Measurements from ENCODE around the gene KRT33A.
"Not testable (repeated sequence)": the region's sequence is repeated elsewhere in the genome, so short reads cannot be mapped to it uniquely, and the experiment has no call there.

Gene KRT33A

DNA sequence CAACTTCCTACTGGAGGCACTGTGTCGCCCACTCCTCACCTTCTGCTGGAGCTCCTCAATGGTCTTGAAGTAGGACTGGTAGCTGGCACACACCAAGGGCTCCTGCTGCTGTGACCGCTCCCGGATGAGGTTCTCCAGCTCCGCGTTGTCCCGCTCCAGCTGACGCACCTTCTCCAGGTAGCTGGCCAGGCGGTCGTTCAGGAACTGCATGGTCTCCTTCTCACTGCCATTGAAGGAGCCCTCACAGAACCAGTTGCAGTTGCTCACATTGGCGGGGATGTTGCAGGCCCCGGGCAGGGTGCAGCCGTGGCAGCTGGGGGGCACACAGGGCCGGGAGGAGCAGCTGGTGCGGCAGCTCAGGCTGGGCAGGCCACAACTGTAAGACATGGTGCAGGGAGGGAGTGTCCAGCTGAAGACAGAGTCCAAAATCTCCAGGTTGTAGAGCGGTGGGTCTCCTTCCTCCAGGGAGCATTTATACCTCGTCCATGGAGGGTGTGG, at the start of gene KRT33A:
KRT33A (minus strand) TSS at position 448 of the 498 bp plus-strand sequence; CDS start at position 387, 61 bp downstream.
- DNase-seq: not testable (repeated sequence)

DNA sequence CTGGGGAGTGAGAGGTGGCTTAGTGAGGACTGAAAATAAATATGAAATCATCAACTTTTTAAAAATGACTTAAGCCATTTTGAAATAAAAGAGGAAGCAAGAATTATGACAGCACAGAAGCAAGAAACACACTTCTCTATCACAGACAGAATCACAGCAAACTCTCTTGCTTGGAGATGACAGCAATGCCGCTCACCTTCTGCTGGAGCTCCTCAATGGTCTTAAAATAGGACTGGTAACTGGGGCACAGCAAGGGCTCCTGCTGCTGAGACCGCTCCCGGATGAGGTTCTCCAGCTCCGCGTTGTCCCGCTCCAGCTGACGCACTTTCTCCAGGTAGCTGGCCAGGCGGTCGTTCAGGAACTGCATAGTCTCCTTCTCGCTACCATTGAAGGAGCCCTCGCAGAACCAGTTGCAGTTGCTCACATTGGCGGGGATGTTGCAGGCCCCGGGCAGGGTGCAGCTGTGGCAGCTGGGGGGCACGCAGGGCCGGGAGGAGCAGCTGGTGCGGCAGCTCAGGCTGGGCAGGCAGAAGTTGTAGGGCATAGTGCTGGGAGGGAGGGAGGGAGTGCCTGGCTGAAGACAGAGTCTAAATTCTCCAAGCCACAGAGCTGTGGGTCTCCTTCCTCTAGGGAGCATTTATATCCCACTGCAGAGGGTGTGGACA, 46.5 kb upstream of the KRT33A start, which contains the start of gene KRT31:
KRT31 (minus strand) TSS at position 613 of the 665 bp plus-strand sequence; CDS start at position 544, 69 bp downstream.
- DNase-seq: no peak

DNA sequence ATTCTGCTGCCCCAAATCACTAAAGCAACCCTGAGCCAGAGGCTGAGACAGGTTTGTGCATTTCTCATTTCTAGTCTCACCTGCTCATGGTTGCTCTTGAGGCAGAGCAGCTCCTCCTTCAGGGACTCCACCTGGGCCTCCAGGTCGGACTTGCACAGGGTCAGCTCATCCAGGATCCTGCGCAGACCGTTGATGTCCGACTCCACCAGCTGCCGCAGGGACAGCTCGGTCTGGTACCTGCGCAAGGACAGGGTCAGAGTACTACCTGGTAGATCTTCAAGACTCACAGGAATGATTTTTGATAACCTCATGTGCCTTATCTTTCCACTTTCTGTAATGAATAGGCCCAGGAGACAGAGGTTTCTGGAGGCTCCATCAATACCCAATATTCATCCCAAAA, 45.7 kb upstream of the KRT33A start:
- DNase-seq: no peak

DNA sequence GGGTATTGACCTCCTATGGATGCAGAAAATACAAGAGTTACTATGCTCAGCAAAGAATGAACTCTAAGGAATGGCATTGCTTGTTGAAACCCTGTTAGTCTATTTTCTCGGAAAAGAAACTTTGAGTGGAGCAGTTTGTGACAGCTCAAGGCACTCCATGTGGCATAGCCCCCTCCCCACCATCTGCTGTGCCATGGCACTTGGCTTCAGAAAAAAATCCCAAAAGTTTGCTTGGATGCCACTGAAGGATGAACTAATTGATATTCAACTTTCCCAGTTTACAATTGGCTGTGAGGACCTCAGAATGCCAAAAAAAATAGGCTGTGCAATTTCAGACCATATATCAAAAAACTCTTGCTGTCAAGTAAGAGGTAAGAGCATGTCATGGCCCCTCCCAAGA, 45.0 kb upstream of the KRT33A start:
- no peak for DNase-seq

DNA sequence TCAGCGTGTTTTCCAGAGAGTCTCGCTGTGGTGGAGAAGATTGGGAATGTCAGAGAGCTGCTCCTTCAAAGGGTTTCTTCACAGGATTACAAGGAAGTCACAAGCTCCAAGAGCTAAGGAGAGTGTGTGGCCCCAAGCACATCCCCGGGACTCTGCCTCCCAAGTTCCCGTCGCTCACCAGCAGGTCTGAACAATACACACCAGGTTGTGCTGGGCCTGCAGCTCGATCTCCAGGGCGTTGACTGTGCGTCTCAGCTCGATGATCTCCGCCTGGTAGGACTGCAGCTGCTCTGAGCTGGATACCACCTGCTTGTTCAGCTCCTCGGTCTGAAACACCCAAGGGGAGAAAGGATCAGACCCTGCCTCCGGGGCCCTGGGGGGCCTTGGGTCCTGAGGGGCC, 44.4 kb upstream of the KRT33A start:
- DNase-seq: not testable (repeated sequence)

DNA sequence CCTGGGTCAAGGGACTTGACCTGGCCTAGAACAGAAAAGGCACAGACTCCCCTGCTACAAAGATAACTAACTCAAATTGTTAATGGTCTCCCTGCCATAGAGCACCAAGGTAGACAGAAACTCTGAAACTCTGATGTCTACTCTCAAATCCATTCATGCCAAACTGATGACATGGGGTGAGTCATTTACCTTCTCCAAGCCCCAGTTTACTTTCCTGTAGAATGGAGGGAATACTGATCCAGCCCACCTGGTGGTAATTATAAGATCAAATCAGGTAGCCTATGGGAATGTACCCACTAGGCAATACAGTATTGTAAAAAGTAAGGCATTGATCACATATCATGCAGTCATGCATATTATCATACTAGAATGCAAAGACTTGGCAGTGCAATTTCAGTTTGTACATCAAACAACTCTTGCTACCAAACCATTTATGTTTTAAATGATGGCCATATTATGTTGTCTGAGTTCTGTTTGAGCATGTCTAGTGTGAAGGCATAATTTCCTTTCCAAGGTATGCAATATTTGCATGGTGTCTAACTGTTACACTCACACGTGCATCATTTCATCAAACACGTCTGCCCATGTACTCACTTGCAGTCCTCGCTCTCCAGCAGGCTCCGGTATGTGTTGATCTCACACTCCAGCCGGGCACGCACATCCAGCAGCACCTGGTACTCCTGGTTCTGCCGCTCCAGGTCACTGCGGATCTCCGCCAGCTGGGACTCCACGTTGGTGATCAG, 43.8 kb upstream of the KRT33A start:
- DNase-seq: no peak

DNA sequence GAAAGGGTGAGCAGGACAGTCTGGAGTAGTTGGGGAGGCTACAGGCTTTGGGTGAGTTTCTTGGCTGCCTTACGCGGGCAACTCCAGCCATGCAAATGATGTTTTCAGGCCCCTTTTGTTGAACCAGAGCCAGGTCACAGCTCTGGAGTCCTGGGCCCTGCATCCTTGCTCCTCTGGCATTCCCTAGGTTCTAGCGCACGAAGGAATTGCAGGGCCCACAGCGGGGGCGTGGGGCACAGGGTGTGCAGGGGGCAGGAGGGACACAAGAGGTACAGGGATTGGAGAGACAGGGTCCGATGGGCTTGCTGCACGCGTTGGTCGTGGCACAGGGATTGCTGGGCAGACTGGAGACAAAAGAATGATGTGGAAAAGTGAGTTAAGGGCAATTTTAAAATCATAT, 43.2 kb upstream of the KRT33A start:
- no peak for DNase-seq

DNA sequence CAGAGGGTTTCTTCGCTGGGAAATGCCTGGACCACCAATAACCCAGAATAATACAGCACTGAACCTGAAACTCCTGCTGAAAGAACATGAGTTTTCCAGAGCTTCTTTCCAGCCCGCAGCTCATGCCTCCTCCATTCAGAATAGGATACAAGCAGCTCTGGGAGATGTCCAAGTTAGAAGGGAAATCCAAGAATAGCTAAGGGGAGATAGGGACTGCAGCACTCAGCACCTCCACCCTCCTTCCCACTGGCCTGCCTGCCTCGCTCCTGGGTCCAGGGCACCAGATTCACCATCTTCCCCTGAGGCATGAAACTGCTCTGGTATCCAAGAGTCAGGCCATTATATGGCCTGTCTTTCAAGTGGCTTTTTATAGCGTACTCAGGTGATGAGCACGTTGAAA, 42.7 kb upstream of the KRT33A start:
- no peak for DNase-seq

DNA sequence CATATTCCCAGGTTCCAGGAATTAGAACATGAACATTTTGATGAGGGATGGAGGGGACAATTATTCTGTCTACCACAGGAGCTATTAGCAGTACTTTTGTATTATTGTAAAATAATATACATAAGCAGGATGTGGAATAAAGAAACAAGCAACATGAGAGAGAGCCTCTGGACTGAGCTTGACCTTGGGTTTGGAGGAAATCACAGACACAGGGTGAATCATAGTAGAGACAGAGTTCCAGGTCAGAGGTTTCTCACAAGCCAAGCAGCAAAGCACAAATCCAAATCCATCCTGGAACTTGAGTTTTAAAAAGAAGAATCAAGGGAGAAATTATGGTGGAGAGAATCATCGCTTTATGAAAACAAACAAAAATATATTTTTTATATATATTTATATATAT, 41.6 kb upstream of the KRT33A start:
- no peak for DNase-seq

DNA sequence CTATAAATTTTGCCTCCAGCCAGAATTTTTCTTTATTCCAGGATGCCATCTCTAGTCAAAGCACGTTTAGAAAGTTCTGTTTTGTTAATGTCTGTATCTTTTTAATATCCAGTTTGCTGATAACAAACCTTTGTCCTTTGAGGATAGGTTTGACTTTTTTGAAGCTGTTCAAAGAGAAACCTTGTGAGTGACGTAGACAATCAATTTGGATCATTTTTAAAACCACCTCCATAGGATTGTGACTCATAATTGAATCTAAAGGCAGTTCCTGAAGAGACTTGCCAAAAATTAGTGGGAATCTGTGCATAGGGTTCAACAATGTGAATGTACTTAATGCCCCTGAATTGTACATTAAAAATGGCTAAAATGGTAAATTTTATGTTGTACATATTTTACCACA, 40.9 kb upstream of the KRT33A start:
- DNase-seq: no peak

DNA sequence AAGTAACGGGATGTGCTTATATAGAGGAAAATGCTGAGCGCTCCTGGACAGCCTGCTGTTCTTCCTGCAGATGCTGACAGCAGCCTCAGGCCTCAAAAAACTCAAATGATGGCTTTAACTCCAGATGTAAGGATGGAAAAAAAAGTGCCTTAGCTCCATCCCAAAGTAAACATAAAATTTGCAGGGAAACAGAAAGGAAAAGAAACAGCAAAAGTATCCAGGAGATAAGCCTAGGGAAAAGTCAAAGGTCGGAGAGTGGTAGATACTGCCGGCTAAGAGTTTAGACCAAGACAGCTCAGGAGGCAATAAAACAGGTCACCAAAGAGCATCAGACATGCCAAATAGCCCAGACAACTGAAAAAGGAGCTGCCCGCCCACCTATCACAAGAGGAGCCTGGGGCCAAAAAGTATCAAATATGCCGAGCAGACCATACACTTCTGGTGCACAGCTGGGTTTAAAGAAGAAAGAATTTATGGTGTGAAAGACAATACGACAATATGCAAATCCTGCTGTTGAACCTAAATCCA, 39.8 kb upstream of the KRT33A start:
- DNase-seq: no peak

DNA sequence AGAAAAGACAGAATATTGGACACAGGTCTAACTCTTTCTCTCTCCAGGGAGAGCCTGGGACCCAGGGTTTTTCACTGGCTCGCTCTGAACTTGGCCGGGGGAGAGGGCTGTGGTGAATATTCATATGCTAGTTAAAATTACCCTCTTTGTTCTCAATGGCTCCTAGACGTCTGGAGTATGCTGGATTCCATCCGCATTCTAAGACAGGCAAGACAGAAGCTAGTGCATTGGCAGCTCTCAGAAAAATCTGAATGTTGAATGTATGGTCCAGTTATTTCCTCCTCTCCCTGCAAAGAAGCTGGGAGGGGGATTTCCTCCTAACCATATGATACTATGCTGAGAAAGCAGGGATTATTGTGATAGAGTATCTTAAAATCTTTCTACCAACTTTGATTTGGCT, 37.0 kb upstream of the KRT33A start:
- no peak for DNase-seq

DNA sequence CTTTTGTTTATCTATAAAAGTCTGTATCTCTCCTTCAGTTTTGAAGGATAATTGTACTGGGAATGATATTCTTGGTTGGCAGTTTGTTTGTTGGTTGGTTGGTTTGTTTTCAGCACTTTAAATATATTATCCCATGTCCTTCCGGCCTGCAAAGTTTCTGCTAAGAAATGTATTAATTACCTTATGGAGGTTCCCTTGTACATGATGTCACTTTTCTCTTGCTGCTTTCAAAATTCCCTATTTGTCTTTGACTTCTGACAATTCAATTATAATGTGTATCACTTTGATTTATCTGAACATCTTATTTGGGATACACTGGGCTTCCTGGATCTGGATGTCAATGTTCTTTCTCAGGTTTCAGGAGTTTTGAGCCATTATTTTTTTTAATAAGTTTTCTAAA, 35.6 kb upstream of the KRT33A start:
- DNase-seq: no peak

DNA sequence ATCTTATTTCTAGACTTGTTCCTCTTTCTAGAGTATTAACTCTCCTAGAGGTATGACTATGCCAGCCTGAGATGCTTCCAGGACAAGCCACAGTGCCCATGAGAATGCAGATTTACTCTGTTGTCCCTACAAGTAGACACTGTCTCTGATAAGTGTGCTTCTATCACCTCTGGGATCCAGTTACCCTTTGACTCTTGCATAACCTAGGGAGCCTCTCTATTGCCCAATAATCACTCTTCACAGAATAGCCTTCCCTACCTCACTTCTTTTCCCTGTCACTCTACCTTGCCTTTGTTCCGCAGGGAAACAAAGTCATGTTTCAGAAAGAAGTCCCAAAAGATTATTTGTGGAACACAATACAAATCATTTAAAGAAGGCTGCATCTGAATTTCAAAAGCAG, 33.1 kb upstream of the KRT33A start:
- no peak for DNase-seq

DNA sequence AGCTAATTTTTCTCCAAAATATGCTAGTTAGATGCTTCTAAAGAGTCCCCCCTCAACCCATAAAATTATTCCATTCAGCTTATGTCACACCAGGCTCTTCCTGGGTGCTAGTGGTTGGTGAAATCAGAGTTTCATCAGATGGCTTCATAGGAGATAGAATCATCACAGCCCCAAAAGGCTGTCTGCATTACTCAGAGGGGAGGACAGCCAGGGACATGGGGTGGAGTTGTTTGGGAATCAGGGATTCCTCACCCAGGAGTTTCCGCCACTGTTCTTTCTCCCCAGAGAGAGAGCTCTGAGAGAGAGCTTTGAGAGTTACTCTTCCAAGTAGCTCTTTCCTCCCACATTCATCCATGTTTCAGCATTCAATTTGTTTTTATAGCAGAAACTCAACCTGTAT, 31.8 kb upstream of the KRT33A start:
- DNase-seq: no peak

DNA sequence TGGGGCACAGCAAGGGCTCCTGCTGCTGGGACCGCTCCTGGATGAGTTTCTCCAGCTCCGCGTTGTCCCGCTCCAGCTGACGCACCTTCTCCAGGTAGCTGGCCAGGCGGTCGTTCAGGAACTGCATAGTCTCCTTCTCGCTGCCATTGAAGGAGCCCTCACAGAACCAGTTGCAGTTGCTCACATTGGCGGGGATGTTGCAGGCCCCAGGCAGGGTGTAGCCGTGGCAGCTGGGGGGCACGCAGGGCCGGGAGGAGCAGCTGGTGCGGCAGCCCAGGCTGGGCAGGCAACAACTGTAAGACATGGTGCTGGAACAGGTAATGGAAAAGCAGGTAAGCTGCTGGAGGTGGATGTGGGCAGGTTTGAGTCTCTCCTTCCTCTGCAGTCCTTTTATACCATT, 31.3 kb upstream of the KRT33A start, which contains the start of gene KRT34:
KRT34 (minus strand) TSS at position 364 of the 400 bp plus-strand sequence; CDS start at position 304, 60 bp downstream.
- DNase-seq: not testable (repeated sequence)

DNA sequence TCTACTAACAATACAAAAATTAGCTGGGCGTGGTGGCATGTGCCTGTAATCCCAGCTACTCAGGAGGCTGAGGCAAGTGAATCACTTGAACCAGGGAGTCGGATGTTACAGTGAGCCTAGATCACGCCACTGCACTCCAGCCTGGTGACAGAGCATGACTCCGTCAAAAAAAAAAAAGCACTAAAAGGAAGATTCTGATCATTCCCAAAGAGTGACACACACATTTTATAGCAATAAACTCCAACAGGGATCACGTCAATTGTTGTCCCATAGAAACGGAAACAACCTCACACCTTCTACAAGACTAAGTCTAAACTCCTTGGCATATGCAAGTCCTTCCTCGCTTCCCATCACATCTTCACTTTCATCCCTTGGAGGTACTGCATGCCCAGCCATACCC, 29.5 kb upstream of the KRT33A start:
- DNase-seq: not testable (repeated sequence)

DNA sequence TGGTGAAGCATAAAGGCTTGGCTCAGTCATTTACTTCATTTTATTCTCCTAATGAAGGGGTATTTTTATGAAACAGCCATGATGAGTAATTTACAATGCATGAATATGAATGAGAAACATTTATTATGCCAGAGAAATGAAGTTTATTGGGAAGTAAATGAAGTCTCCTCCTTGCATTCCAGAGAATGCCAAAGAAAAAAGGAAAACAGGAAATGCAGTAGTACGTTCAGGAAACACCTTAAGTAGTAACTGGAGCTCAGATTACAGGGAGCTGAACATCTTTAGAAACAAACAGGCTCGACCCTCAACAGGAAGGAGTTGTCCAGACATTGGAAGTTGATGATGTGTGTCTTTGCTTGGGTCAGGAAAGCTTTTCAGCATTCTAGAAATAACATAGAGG, 26.9 kb upstream of the KRT33A start:
- DNase-seq: no peak

DNA sequence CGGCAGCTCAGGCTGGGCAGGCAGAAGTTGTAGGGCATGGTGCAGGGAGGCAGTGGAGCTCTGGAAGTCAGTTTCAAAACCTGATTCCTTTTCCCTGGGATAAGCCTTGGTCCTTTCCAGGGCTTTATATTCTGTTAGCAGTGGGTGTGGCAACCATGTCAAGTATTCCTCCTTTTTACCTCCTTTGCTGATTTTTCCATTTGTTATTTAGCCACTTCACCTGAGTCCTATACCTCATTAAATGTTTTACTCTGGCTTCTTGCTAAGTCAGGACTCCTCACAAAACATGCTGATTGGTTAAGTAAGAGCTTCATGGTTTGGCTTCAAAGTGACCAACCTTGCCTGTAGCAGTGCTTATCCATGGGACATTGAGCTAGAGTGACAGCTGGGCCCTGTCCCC, 19.1 kb upstream of the KRT33A start, which contains the start of gene KRT33B:
KRT33B (minus strand) TSS at position 101 of the 400 bp plus-strand sequence; CDS start at position 38, 63 bp downstream.
- no peak for DNase-seq

DNA sequence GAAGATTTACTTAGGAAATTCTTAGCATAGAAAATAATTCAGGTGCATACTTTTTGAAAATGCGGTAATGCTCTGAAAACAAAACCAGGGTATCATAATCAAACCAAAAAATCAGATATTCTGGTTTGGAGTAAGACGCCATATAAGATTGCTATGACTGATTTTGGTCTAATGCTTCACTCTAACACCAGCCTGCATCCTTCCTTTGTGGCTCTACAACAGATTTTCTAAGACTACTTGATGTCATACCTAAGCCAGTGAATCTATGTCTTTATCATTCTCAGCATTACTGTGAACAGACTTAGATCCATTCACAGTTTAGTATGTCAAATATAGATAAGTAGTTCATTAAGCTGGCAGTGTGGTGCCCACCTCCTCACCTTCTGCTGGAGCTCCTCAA, 18.4 kb upstream of the KRT33A start:
- no peak for DNase-seq

DNA sequence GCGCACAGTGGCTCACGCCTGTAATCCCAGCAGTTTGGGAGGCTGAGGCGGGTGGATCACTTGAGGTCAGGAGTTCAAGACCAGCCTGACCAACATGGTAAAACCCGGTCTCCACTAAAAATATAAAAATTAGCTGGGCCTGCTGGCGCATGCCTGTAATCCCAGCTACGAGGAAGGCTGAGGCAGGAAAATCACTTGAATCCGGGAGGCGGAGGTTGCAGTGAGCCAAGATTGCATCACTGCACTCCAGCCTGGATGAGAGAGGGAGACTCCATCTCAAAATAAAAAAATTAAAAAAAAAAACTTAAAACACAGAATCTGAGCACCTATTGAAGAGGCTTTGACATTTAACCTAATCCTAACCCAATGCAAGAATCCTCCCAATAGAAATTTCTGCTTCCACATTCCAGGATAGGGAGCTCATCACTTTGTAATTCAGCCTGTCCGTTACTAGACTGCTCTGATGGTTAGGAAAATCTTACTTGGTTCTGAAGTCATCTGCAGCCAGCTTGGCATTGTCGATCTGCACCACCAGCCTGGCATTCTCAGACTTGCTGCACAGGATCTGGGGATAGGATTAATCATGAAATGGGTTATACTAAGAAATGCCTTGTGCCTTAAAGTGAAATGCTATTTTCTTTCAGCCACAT, 16.9 kb upstream of the KRT33A start:
- DNase-seq: no peak

DNA sequence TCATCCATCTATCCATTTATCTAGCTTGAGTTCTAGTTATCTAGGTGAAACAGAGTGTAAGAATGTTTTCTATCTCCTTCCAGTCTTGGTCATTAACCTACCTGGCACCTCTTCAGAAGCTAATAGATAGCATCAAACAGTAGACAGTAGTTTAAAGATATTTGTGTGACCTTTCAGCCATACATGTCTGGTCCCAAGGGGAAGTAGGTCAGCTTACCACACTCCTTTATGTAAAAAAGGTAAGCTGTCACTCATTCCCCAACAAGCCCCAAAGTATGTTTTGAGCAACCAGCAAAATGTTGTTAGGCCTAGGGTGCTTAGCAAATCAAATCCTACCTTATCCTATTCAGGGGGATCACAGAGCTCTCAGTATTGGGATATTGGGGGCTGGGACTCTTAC, 15.4 kb upstream of the KRT33A start:
- DNase-seq: no peak

DNA sequence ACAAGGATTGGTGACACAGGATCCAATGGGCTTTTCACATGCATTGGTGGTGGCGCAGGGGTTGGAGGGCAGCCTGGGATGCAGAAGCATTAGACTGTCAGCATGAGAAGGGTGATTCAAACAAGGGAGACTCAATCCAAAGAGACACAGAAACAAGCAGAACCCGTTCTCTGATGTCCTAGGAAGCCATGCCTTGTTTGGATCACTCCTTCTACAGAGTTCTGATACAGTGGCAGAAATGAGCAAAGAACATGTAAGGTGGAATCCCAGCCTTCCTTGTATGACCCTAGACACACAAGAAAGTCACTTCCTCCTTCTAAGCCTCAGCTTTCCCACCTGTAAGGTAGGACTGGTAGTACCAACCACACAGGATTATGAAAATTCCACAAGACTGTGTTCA, 13.3 kb upstream of the KRT33A start:
- DNase-seq: no peak
